Neuron (in vitro differentiated cells): ENCODE data around the gene ZNF598.
A peak's percentile ranks its signal among the peaks of the same experiment; 100 is the strongest.
"Not testable (repeated sequence)": the region's sequence is repeated elsewhere in the genome, so short reads cannot be mapped to it uniquely, and the experiment has no call there.

Experiments
- H2AFZ ChIP-seq: one replicate; pipeline ENCODE4 v1.6.1; 2013; ENCODE audit warnings: low read depth, mild to moderate bottlenecking, inconsistent platforms, low read length, moderate library complexity
- H3K27me3 ChIP-seq: one replicate; pipeline ENCODE4 v1.6.1; 2013; ENCODE audit warnings: low read length; ENCODE audit not compliant: insufficient read depth
- H3K36me3 ChIP-seq: one replicate; pipeline ENCODE4 v1.6.1; 2013; ENCODE audit warnings: low read length; ENCODE audit not compliant: insufficient read depth
- H3K4me1 ChIP-seq: one replicate; pipeline ENCODE4 v1.6.1; 2013; ENCODE audit warnings: low read length; ENCODE audit not compliant: insufficient read depth
- H3K4me3 ChIP-seq: 2 replicates; pipeline ENCODE4 v1.5.1; 2013; ENCODE audit warnings: mild to moderate bottlenecking, low read length, moderate library complexity
- H3K9me3 ChIP-seq: one replicate; pipeline ENCODE4 v1.6.1; 2013; ENCODE audit warnings: low read length

ZNF598 gene

DNA sequence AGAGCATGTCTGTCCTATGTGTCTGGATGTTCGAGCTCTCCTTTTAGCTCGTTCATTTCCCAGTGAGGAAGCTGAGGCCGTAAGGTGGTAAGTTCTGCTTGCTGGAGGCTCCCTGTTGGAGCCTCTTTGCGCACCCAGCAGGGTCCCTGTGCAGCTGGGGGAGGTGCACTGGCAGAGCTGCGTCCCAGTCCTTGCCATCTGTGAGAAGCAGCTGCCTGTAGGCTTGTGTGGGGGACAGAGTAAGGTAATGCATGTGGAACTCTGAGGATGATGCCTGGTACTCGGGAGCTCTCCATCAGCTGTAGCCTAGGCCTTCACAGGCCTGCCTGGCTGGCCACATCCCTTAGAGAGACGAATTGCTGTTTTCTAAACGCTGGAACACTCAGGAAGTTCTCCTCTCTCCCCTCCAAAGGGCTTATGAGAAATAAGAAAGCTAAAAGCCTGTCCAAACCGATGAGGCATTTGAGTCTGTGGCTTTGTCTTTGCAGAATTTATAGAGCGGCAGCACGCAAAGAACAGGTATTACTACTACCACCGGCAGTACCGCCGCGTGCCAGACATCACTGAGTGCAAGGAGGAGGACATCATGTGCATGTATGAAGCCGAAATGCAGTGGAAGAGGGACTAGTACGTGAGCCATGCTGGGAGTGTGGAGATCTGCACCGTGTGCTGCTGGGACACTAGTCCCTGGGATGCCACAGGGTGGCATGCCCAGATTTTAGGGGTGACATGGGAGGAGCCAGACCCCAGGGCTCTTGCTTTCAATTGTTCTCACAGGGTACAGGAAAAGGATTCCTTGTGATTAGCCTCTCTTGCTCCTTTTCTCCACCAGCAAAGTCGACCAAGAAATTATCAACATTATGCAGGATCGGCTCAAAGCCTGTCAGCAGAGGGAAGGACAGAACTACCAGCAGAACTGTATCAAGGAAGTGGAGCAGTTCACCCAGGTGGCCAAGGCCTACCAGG lies 48.7 kb downstream of the ZNF598 start:
- H3K4me1 ChIP-seq: peaks cover 30% of the 10 kb centered on the region
- peak overlapping the region; percentile 93 for H3K4me3 ChIP-seq
- H3K27me3 ChIP-seq: no peaks in the 10 kb centered on the region
- H3K9me3 ChIP-seq: no peaks in the 10 kb centered on the region
- H2AFZ ChIP-seq: no peak overlapping the region
- peaks cover 29% of the 10 kb centered on the region for H3K36me3 ChIP-seq

DNA sequence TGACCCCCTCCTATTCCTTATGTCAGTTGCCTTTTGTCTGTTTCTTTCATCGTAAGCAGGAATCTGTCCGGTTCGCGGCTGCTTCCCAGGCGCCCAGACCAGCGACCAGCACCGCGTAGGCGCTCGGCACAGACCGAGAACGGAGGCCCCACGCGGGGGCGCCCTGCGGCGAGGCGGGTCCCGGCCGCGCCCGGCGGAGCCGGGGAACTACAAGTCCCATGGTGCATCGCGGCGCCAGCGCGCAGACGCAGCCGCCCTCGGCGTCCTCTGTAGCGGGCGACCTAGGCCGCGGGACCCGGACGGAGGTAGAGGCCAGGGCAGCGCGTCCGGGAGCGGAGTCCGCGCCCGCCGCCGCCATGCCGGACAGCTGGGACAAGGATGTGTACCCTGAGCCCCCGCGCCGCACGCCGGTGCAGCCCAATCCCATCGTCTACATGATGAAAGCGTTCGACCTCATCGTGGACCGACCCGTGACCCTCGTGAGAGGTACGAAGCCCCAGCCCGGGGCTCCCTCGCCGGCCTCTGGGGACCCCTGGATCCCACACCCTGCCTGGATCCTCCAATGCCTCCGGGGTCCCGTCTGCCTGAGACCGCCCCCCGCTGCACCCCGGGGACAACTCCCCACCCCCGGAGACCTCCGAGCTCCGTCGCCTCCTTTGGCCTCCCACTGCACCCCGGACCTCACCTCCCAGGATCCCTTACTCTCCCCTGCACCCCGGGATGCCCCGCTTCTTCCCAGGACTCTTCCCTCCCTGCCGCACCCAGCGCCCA lies 50.2 kb downstream of the ZNF598 start, which contains the start of gene NDUFB10:
Gene NDUFB10 (plus strand): TSS at position 270 of the 771 bp plus-strand sequence. CDS start 87 bp downstream, at position 357.
- Histone ChIP-seq H2AFZ (peak within 1 kb of the TSS; percentile 31), H3K36me3 (peaks cover 29% of the 10 kb centered on the region), H3K4me1 (peaks cover 23% of the 10 kb centered on the region), H3K4me3 (peak within 1 kb of the TSS; percentile 93), H3K27me3 (no peaks in the 10 kb centered on the region), H3K9me3 (no peaks in the 10 kb centered on the region)

DNA sequence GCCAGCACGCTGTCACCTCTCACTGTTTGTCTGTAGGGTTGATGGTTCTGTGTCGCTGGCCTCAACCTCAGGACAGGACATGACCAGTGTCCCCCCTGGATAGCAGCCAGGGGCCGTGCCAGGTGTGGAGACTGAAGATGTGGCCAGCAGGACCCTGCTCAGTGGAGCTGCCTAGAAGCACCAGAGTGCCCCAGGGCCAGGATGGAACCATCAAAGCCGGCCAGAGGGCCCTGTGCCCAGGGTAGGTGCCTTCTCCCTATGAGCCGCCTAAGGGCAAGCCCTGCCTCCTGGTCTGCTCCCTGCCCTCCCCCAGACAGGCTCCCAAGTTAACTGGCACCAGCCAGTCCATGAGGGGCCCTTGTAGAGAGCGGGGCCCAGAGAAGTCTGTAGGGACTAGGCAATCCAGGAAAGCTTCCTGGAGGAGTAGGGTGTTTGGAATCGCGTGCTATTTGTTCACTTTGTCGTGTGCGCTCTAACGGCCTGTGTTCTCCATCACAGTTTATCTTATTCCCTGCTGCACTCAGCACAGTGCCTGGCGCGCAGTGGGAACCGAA lies 50.8 kb downstream of the ZNF598 start:
- peaks cover 20% of the 10 kb centered on the region for H3K4me1 ChIP-seq
- no peaks in the 10 kb centered on the region for H3K27me3 ChIP-seq
- no peaks in the 10 kb centered on the region for H3K9me3 ChIP-seq
- H3K36me3 ChIP-seq: peaks cover 26% of the 10 kb centered on the region
- no peak overlapping the region for H2AFZ ChIP-seq
- peak overlapping the region; percentile 93 for H3K4me3 ChIP-seq

DNA sequence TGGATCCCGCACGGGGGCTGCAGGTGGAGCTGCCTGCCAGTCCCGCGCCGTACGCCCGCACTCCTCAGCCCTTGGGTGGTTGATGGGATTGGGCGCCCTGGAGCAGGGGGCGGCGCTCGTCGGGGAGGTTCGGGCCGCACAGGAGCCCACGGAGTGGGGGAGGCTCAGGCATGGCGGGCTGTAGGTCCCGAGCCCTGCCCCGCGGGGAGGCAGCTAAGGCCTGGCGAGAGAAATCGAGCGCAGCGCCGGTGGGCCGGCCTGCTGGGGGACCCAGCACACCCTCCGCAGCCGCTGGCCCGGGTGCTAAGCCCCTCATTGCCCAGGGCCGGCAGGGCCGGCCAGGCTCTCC lies 51.5 kb downstream of the ZNF598 start:
- H3K9me3 ChIP-seq, H3K27me3 ChIP-seq, H3K4me3 ChIP-seq, H2AFZ ChIP-seq: not testable (repeated sequence)
- peaks cover 19% of the 10 kb centered on the region for H3K36me3 ChIP-seq
- H3K4me1 ChIP-seq: peaks cover 13% of the 10 kb centered on the region

GRCh38 chr16:1957434-1958142 lies 52.0 kb downstream of the ZNF598 start:
- not testable (repeated sequence) for H3K4me3 ChIP-seq, H3K27me3 ChIP-seq, H3K9me3 ChIP-seq, H2AFZ ChIP-seq
- Histone ChIP-seq H3K4me1 (peaks cover 13% of the 10 kb centered on the region), H3K36me3 (peaks cover 14% of the 10 kb centered on the region)

DNA sequence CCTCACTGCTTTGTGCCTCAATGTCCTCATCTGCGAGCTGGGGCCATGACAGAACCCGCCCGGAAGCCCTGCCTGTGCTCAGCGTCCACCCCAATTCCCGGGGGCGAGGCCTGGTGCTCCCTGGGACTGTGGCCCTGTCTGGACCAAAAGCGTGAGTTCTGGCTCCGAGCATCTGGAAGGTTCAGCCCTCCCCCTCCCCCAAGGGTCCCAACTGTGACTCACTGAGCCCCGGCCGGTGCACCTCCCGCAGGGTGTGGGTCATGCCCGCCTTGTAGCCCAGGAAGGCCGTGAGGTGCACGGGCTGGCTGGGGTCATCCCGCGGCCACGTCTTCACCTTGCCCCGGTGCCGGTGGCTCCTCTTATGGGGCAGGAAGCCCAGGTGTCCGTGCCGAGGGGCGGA lies 55.9 kb downstream of the ZNF598 start:
- Histone ChIP-seq H3K9me3 (no peaks in the 10 kb centered on the region), H3K4me3 (no peak overlapping the region), H3K27me3 (no peaks in the 10 kb centered on the region), H3K4me1 (no peaks in the 10 kb centered on the region), H3K36me3 (no peaks in the 10 kb centered on the region), H2AFZ (no peak overlapping the region)

- Histone ChIP-seq H3K36me3 (no peaks in the 10 kb centered on the region), H3K27me3 (no peaks in the 10 kb centered on the region), H3K9me3 (no peaks in the 10 kb centered on the region), H2AFZ (no peak overlapping the region), H3K4me1 (no peaks in the 10 kb centered on the region), H3K4me3 (no peak overlapping the region)
Measured at GRCh38 chr16:1950559-1950958, 59.1 kb downstream of the ZNF598 start.

- H3K36me3 ChIP-seq: no peaks in the 10 kb centered on the region
- no peak overlapping the region for H2AFZ ChIP-seq
- H3K27me3 ChIP-seq: no peaks in the 10 kb centered on the region
- H3K4me1 ChIP-seq: no peaks in the 10 kb centered on the region
- H3K9me3 ChIP-seq: no peaks in the 10 kb centered on the region
- no peak overlapping the region for H3K4me3 ChIP-seq
Measured at GRCh38 chr16:1950047-1950446, 59.6 kb downstream of the ZNF598 start.

DNA sequence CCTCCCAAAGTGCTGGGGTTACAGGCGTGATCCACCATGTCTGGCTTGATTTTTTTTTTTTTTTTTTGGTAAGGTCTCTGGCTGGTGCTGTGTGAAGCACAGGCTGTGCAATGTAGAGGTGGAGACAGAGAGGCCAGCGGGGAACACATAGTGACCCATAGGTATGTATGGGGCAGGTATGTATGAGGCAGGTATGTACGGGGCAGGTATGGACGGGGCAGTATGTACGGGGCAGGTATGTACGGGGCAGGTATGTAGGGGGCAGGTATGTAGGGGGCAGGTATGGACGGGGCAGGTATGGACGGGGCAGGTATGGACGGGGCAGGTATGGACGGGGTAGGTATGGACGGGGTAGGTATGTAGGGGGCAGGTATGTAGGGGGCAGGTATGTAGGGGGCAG lies 60.1 kb downstream of the ZNF598 start:
- Histone ChIP-seq H3K27me3 (no peaks in the 10 kb centered on the region), H3K4me1 (no peaks in the 10 kb centered on the region), H3K9me3 (no peaks in the 10 kb centered on the region), H3K36me3 (no peaks in the 10 kb centered on the region), H3K4me3 (no peak overlapping the region), H2AFZ (no peak overlapping the region)
